SK-N-SH (cell line): Measurements from ENCODE around the gene ST6GALNAC5. TPM values are rescaled to one million over a fixed set of nuclear protein-coding genes. Genes with fewer than 3 reads are reported as not detected.

ENCODE experiments used
- CTCF ChIA-PET: fragments of 300-600, 350-600 bp; formaldehyde crosslinking; extraction: SDS; loops from one replicate; lab custom pipeline; 2021; lab: Yijun Ruan, JAX
- POLR2A ChIA-PET: fragments of 350-600 bp; sonication (Branson Sonifier 250); formaldehyde crosslinking; extraction: SDS; loops from one replicate; lab custom pipeline; 2020; ENCODE audit warnings: antibody characterized with exemption, inconsistent platforms; lab: Yijun Ruan, JAX
- DNase-seq: peaks from one replicate; pipeline ENCODE4 v3.0.0; 2012
- H2AFZ ChIP-seq: fragments of 200-600 bp; sonication (generic); 2 replicates; pipeline ENCODE4 v1.8.1; 2016; ENCODE audit warnings: antibody characterized with exemption, mild to moderate bottlenecking, low read depth
- H3F3A ChIP-seq: fragments of 200-600 bp; sonication (generic); replicated peaks from 2 replicates; pipeline ENCODE3; 2016; ENCODE audit warnings: antibody characterized with exemption, mild to moderate bottlenecking; ENCODE audit not compliant: insufficient read depth
- H3K27ac ChIP-seq, 2 experiments: fragments of 200-500 bp in 1 of 2; fragments of 200-600 bp in 1 of 2; sonication (Bioruptor generic) in 1 of 2; sonication (generic), shearing (Covaris generic) in 1 of 2; 2 replicates each; pipeline versions ENCODE4 v1.5.1 to v1.6.1; 2014 to 2016; ENCODE audit warnings: low read depth in 2 of 2, inconsistent platforms in 1 of 2, low read length in 1 of 2, mild to moderate bottlenecking in 1 of 2, mixed read lengths in 1 of 2
- H3K27me3 ChIP-seq: fragments of 200-600 bp; sonication (generic), shearing (Covaris generic); 2 replicates; pipeline ENCODE4 v1.6.1; 2016; ENCODE audit warnings: mixed run types; ENCODE audit not compliant: insufficient read depth
- H3K36me3 ChIP-seq, 2 experiments: fragments of 200-500 bp in 1 of 2; fragments of 200-600 bp in 1 of 2; sonication (Bioruptor generic) in 1 of 2; sonication (generic) in 1 of 2; replicated peaks in 1 of 2; 2 replicates each; pipeline versions ENCODE3 to v1.5.1; 2014 to 2016; ENCODE audit warnings: low read length in 1 of 2, mild to moderate bottlenecking in 1 of 2; ENCODE audit not compliant: insufficient read depth in 2 of 2, control insufficient read depth in 1 of 2
- H3K4me1 ChIP-seq, 2 experiments: fragments of 200-500 bp in 1 of 2; fragments of 200-600 bp in 1 of 2; sonication (Bioruptor generic) in 1 of 2; sonication (generic), shearing (Covaris generic) in 1 of 2; 2 replicates each; pipeline versions ENCODE4 v1.5.1 to v1.6.1; 2014 to 2016; ENCODE audit warnings: low read depth in 1 of 2, low read length in 1 of 2, mixed run types in 1 of 2; ENCODE audit not compliant: insufficient read depth in 2 of 2, control insufficient read depth in 1 of 2
- H3K4me2 ChIP-seq: fragments of 200-600 bp; sonication (generic), shearing (Covaris generic); 2 replicates; pipeline ENCODE4 v1.6.1; 2017; ENCODE audit warnings: mixed run types
- H3K4me3 ChIP-seq, 2 experiments: fragments of 200-500 bp in 1 of 2; fragments of 200-600 bp in 1 of 2; sonication (Bioruptor generic) in 1 of 2; sonication (generic), shearing (Covaris generic) in 1 of 2; 2 replicates each; pipeline versions ENCODE4 v1.5.1 to v1.8.1; 2014 to 2016; ENCODE audit warnings: low read depth in 2 of 2, inconsistent platforms in 1 of 2, low read length in 1 of 2, mild to moderate bottlenecking in 1 of 2, mixed read lengths in 1 of 2, moderate library complexity in 1 of 2
- H3K79me2 ChIP-seq: fragments of 200-600 bp; sonication (generic); 2 replicates; pipeline ENCODE4 v1.8.1; 2017; ENCODE audit warnings: mild to moderate bottlenecking; ENCODE audit not compliant: insufficient read depth
- H3K9ac ChIP-seq: fragments of 200-600 bp; sonication (generic); 2 replicates; pipeline ENCODE4 v1.6.1; 2017; ENCODE audit warnings: mixed run types
- H3K9me2 ChIP-seq: fragments of 200-600 bp; sonication (generic); 2 replicates; pipeline ENCODE4 v1.6.1; 2017; ENCODE audit warnings: mixed run types
- H3K9me3 ChIP-seq: fragments of 200-600 bp; sonication (generic); 2 replicates; pipeline ENCODE4 v1.6.1; 2017; ENCODE audit warnings: mixed run types, mild to moderate bottlenecking, moderate library complexity
- H4K20me1 ChIP-seq: fragments of 200-600 bp; sonication (generic); 2 replicates; pipeline ENCODE4 v1.6.1; 2017; ENCODE audit warnings: mild to moderate bottlenecking, mixed run types; ENCODE audit not compliant: insufficient read depth
- CHD2 ChIP-seq: fragments of 150-350 bp; IDR thresholded peaks from 2 replicates; pipeline ENCODE4 v1.6.1; 2018; ENCODE audit warnings: low read length; ENCODE audit not compliant: partially characterized antibody
- CTCF ChIP-seq: fragments of 200-600 bp; sonication (generic); IDR thresholded peaks from 2 replicates; pipeline ENCODE4 v1.6.1; 2017; ENCODE audit warnings: antibody characterized with exemption, mild to moderate bottlenecking, moderate library complexity
- ELF1 ChIP-seq: IDR thresholded peaks from 2 replicates; pipeline ENCODE4 v1.4.0; 2012
- EP300 ChIP-seq, 2 experiments: IDR thresholded peaks; 2 replicates each; pipeline versions ENCODE4 v1.4.0 to v1.6.1; 2012; ENCODE audit warnings: borderline replicate concordance in 1 of 2, low read depth in 1 of 2, low read length in 1 of 2
- EZH2phosphoT487 ChIP-seq: fragments of 200-600 bp; sonication (generic); IDR thresholded peaks from 2 replicates; pipeline ENCODE4 v1.6.1; 2017; ENCODE audit warnings: low read depth, mixed run types, mild to moderate bottlenecking, antibody characterized with exemption, moderate library complexity, borderline replicate concordance
- FOXJ3 ChIP-seq: sonication (generic); formaldehyde crosslinking; IDR thresholded peaks from 2 replicates; pipeline ENCODE4 v1.5.1; 2020; ENCODE audit warnings: mild to moderate bottlenecking, missing genetic modification reagents
- FOXM1 ChIP-seq: IDR thresholded peaks from 2 replicates; pipeline ENCODE4 v1.4.0; 2012; ENCODE audit warnings: low read depth, mild to moderate bottlenecking
- JUND ChIP-seq: IDR thresholded peaks from 2 replicates; pipeline ENCODE4 v1.4.0; 2012
- MXI1 ChIP-seq: IDR thresholded peaks from 2 replicates; pipeline ENCODE4 v1.6.1; 2012; ENCODE audit warnings: mild to moderate bottlenecking, low read depth, low read length, improper control_type of control experiment
- NRF1 ChIP-seq: IDR thresholded peaks from 2 replicates; pipeline ENCODE4 v1.6.1; 2012; ENCODE audit warnings: low read depth, mild to moderate bottlenecking, low read length
- RAD21 ChIP-seq: IDR thresholded peaks from 2 replicates; pipeline ENCODE4 v1.6.1; 2012; ENCODE audit warnings: mild to moderate bottlenecking, low read length
- RXRA ChIP-seq: IDR thresholded peaks from 2 replicates; pipeline ENCODE4 v1.4.0; 2012; ENCODE audit warnings: low read depth, mild to moderate bottlenecking, borderline replicate concordance
- SMC3 ChIP-seq: IDR thresholded peaks from 2 replicates; pipeline ENCODE4 v1.6.1; 2012; ENCODE audit warnings: low read depth, low read length, improper control_type of control experiment
- TEAD4 ChIP-seq: IDR thresholded peaks from 2 replicates; pipeline ENCODE4 v1.4.0; 2012; ENCODE audit warnings: mild to moderate bottlenecking, borderline replicate concordance; ENCODE audit not compliant: insufficient read depth
- USF1 ChIP-seq: IDR thresholded peaks from 2 replicates; pipeline ENCODE4 v1.4.0; 2012; ENCODE audit warnings: low read depth, borderline replicate concordance
- YY1 ChIP-seq: IDR thresholded peaks from 2 replicates; pipeline ENCODE4 v1.4.0; 2012; ENCODE audit warnings: low read depth, mild to moderate bottlenecking
- ZBTB33 ChIP-seq: IDR thresholded peaks from 2 replicates; pipeline ENCODE4 v1.4.0; 2012; ENCODE audit warnings: low read depth, borderline replicate concordance
- WGBS: methylation state at CpG from one replicate; pipeline ENCODE4 v1.1.6; 2017; ENCODE audit warnings: low lambda C conversion rate; 5-methylcytosine and 5-hydroxymethylcytosine counted together
- polyA plus RNA-seq, 3 experiments: library from polyadenylated mRNA; depleted of rRNA; stranded (reverse); fragments of >200 nt; gene quantifications; 2 replicates each; pipeline ENCODE4 v1.2.3, GENCODE V29; 2012
- TF ChIP-seq, protein P1 (sequence below): fragments of 150-350 bp; IDR thresholded peaks from 2 replicates; pipeline ENCODE4 v1.6.1; 2017; ENCODE audit warnings: antibody characterized with exemption, low read length, low read depth, borderline replicate concordance

ST6GALNAC5 gene
- polyA plus RNA-seq, 1 of the 3 experiments (the other 2 are of a cell fraction) = 10.6 TPM

- TF ChIP-seq EP300 (IDR thresholded peaks at IDR 0.05; ENCODE audit: borderline replicate concordance in 1 of 2, low read depth in 1 of 2, low read length in 1 of 2) (no peak), FOXM1 (no peak), NRF1 (no peak), CHD2 (no peak), MXI1 (no peak)
Measured at GRCh38 chr1:76832521-76832920, 34.8 kb upstream of the ST6GALNAC5 start (continued).

GRCh38 chr1:76833151-76833550 lies 34.1 kb upstream of the ST6GALNAC5 start:
- TF ChIP-seq EP300 (IDR thresholded peaks at IDR 0.05; ENCODE audit: borderline replicate concordance in 1 of 2, low read depth in 1 of 2, low read length in 1 of 2) = no peak
- no peak for TF ChIP-seq FOXM1
- no peak for TF ChIP-seq ELF1
- TF ChIP-seq CHD2 = no peak
- TF ChIP-seq, protein P1, sequence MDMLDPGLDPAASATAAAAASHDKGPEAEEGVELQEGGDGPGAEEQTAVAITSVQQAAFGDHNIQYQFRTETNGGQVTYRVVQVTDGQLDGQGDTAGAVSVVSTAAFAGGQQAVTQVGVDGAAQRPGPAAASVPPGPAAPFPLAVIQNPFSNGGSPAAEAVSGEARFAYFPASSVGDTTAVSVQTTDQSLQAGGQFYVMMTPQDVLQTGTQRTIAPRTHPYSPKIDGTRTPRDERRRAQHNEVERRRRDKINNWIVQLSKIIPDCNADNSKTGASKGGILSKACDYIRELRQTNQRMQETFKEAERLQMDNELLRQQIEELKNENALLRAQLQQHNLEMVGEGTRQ = no peak
- TF ChIP-seq RAD21 = no peak
- TF ChIP-seq EZH2phosphoT487 = no peak
- TF ChIP-seq CTCF = no peak
- TF ChIP-seq, all 33 proteins: peak for 0
- no peak overlapping the region for H3K9ac ChIP-seq

GRCh38 chr1:76833856-76834255 lies 33.4 kb upstream of the ST6GALNAC5 start:
- CTCF ChIA-PET = no interaction called here
- 60% methylated on average over 2 of the region's 2 CpGs for WGBS
- no peak for DNase-seq
- TF ChIP-seq RAD21 (no peak), FOXJ3 (CRISPR knock-in tag) (no peak), USF1 (no peak), RXRA (no peak), TEAD4 (no peak), FOXM1 (no peak), ELF1 (no peak), JUND (no peak), CTCF (no peak), YY1 (no peak), ZBTB33 (no peak), SMC3 (no peak)

More at GRCh38 chr1:76833151-76833550, 34.1 kb upstream of the ST6GALNAC5 start:
- CTCF ChIA-PET = no interaction called here
- H3K9me3 ChIP-seq = no peaks in the 10 kb centered on the region
- H4K20me1 ChIP-seq = no peaks in the 10 kb centered on the region
- H3K4me2 ChIP-seq = no peak overlapping the region
- no peaks in the 10 kb centered on the region for H3K9me2 ChIP-seq
- H3K4me3 ChIP-seq = no peak overlapping the region
- WGBS = 89% methylated on average over 1 of the region's 1 CpG
- DNase-seq = no peak
- H3K27me3 ChIP-seq = no peaks in the 10 kb centered on the region
- H3F3A ChIP-seq = no peaks in the 10 kb centered on the region
- no peaks in the 10 kb centered on the region for H3K36me3 ChIP-seq
- H3K27ac ChIP-seq = no peak overlapping the region
- POLR2A ChIA-PET = no interaction called here
- peaks cover 0 to 9% of the 10 kb centered on the region in 2 experiments; a peak in 2 of 4 replicates for H3K4me1 ChIP-seq
- H3K79me2 ChIP-seq = no peaks in the 10 kb centered on the region
- H2AFZ ChIP-seq = no peak overlapping the region

More at GRCh38 chr1:76833856-76834255, 33.4 kb upstream of the ST6GALNAC5 start:
- Histone ChIP-seq H3K79me2 (no peaks in the 10 kb centered on the region), H3K36me3 (no peaks in the 10 kb centered on the region), H3K4me3 (no peak overlapping the region), H3K9me2 (no peaks in the 10 kb centered on the region), H3K9ac (no peak overlapping the region), H3K27ac (no peak overlapping the region), H3F3A (no peaks in the 10 kb centered on the region), H3K9me3 (no peaks in the 10 kb centered on the region), H3K4me1 (peaks cover 0 to 9% of the 10 kb centered on the region in 2 experiments; a peak in 2 of 4 replicates), H3K4me2 (no peak overlapping the region), H4K20me1 (no peaks in the 10 kb centered on the region), H3K27me3 (no peaks in the 10 kb centered on the region), H2AFZ (no peak overlapping the region)
- POLR2A ChIA-PET = no interaction called here
